AG04450 (cell line): ENCODE data around the gene VILL. TPM values are rescaled to one million over a fixed set of nuclear protein-coding genes. Genes with fewer than 3 reads are reported as not detected.
A peak's percentile ranks its signal among the peaks of the same experiment; 100 is the strongest.

ENCODE experiments used
- CTCF ChIA-PET: fragments of 300-600, 350-600 bp; formaldehyde crosslinking; extraction: SDS; loops from one replicate; lab custom pipeline; 2022; ENCODE audit warnings: antibody characterized with exemption, inconsistent platforms; lab: Charles Lee
- POLR2A ChIA-PET: fragments of 350-600 bp; formaldehyde crosslinking; extraction: SDS; loops from one replicate; lab custom pipeline; 2021; ENCODE audit warnings: antibody characterized with exemption, inconsistent platforms; lab: Yijun Ruan, JAX
- DNase-seq: peaks from one replicate; pipeline ENCODE4 v3.0.0-alpha.2; 2011; ENCODE audit warnings: low read depth, low spot score
- H3K27ac ChIP-seq: one replicate; pipeline ENCODE4 v1.5.1; 2012; ENCODE audit warnings: low read depth, low read length, control low read depth
- H3K27me3 ChIP-seq: one replicate; pipeline ENCODE4 v1.6.0; 2012; ENCODE audit warnings: low read length; ENCODE audit not compliant: control insufficient read depth, insufficient read depth
- H3K4me3 ChIP-seq: 2 replicates; pipeline ENCODE4 v1.5.1; 2011; ENCODE audit warnings: mild to moderate bottlenecking, low read depth, low read length, control low read depth
- H3K9me3 ChIP-seq: 2 replicates; pipeline ENCODE4 v1.5.1; 2012; ENCODE audit warnings: low read length; ENCODE audit not compliant: control insufficient read depth, insufficient read depth
- polyA plus RNA-seq: library from polyadenylated mRNA; depleted of rRNA; stranded (reverse); fragments of >200 nt; gene quantifications from 2 replicates; pipeline ENCODE4 v1.2.3, GENCODE V29; 2011
- TF ChIP-seq, protein P1 (sequence below): IDR thresholded peaks from 2 replicates; pipeline ENCODE4 v1.5.1; 2011; ENCODE audit warnings: low read depth, low read length, control low read depth, inconsistent platforms

VILL gene
- polyA plus RNA-seq, 1 experiment, result 2.6 TPM

DNA sequence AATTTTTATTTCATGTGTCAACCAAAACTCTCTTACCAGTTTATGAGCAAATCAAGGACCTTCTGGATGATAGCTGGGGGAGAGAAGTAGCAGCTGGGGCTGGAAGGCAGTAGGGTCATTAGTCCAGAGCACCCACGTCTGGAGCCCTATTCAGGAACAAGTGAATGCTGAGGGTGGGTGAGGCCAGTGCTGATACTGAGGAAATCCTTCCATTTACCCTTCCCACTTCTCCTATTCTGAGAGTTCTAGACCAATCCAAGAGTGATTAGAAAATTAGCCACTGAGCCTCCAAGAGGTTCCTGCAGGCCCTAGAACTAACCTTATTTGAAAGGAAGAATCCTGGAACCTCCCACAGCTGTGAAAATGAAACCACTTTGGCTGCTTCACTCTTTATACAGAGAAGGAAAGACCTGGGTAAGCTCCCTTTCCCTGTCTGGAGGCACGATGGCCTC lies 46.2 kb upstream of the VILL start:
- ChIA-PET POLR2A (interaction anchor here (2.6 kb wide), 1 partner anchor 8 kb away, joined by 15 read pairs; no protein-coding TSS in a partner anchor), CTCF (interaction anchor here (1.7 to 5.2 kb wide), 2 partner anchors 23 to 30 kb away, joined by 6 to 20 read pairs; no protein-coding TSS in a partner anchor)
- Histone ChIP-seq H3K9me3 (no peaks in the 10 kb centered on the region), H3K4me3 (no peak overlapping the region), H3K27ac (no peak overlapping the region), H3K27me3 (no peaks in the 10 kb centered on the region)
- TF ChIP-seq, protein P1, sequence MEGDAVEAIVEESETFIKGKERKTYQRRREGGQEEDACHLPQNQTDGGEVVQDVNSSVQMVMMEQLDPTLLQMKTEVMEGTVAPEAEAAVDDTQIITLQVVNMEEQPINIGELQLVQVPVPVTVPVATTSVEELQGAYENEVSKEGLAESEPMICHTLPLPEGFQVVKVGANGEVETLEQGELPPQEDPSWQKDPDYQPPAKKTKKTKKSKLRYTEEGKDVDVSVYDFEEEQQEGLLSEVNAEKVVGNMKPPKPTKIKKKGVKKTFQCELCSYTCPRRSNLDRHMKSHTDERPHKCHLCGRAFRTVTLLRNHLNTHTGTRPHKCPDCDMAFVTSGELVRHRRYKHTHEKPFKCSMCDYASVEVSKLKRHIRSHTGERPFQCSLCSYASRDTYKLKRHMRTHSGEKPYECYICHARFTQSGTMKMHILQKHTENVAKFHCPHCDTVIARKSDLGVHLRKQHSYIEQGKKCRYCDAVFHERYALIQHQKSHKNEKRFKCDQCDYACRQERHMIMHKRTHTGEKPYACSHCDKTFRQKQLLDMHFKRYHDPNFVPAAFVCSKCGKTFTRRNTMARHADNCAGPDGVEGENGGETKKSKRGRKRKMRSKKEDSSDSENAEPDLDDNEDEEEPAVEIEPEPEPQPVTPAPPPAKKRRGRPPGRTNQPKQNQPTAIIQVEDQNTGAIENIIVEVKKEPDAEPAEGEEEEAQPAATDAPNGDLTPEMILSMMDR, result no peak
- DNase-seq, result no peak

DNA sequence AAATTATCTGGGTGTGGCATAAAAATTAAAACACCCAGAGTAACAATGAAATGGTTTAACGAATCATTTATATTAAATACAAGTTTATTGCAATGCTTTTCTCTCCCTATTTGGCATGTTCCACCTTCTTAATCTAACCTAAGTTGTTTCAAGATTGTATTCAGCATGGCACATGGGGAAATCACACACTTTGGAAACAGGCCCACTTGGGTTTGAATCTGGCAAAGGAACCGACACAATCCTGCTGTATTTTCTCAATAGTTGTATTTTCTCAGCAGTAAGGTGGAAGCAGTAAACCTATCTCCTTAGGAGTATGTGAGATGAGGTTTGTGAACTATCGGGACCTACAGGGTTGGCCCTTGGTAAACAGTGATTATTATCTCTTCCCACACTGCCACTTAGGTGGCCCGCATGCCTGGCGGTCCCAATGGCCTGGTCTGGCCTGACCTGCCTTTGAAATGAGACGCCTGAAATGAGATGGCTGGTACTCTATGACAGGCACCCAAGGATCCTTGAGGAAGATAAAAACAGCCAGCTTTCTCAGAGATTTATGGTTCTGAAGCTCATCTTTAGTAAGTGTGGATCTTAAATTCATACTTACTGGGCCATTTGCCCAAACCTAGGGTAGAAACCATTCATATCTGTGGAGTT lies 45.3 kb upstream of the VILL start:
- DNase-seq, result no peak
- POLR2A ChIA-PET, result interaction anchor here (1.1 to 2.6 kb wide), 2 partner anchors 9 to 22 kb away, joined by 3 to 15 read pairs; no protein-coding TSS in a partner anchor
- CTCF ChIA-PET, result interaction anchor here (1.5 to 5.2 kb wide), 3 partner anchors 14 to 29 kb away, joined by 3 to 20 read pairs (median 6); no protein-coding TSS in a partner anchor
- H3K9me3 ChIP-seq, result no peaks in the 10 kb centered on the region
- TF ChIP-seq, protein P1, result no peak
- no peak overlapping the region for H3K4me3 ChIP-seq
- H3K27ac ChIP-seq, result no peak overlapping the region
- H3K27me3 ChIP-seq, result no peaks in the 10 kb centered on the region

DNA sequence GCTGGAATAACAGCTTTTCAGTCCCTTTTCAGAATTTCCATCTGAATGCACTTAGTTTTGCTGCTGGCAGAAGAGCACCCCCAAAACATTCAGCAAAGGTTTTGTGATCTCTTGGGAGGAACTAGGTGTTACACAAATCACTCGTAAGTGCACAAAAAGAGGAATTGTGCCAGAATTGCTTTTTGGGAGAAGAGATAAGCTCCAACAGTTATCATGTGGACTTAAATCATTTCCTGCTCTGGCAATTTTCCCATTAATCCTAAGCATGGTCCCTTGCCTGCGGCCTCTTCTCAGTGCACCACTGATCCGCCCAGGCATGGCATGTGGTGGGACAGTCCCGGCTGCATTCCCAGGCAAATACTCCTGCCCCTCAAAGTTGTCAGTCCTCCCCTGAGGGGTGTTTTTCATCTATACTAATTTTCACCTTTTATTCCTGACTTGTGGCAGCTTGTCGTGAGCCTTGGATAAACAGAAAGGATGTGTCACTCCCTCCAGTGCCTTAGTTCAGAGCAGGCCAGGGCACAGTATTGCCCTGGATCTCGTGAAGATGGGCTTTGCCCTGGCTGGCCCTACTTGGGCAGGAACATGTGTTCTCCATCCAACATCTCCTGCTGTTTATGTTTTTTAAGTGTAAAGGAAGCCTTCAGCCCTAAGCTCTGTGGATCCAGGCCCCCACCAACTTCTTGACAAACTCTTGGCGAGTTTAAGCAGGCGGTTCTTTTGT lies 44.6 kb upstream of the VILL start:
- H3K4me3 ChIP-seq, result no peak overlapping the region
- ChIA-PET CTCF (interaction anchor here (1.5 to 5.2 kb wide), 3 partner anchors 14 to 29 kb away, joined by 3 to 20 read pairs (median 6); no protein-coding TSS in a partner anchor), POLR2A (interaction anchor here (0.6 to 2.6 kb wide), 4 partner anchors 10 to 46 kb away, joined by 3 to 15 read pairs (median 4); no protein-coding TSS in a partner anchor)
- H3K9me3 ChIP-seq, result no peaks in the 10 kb centered on the region
- no peak overlapping the region for H3K27ac ChIP-seq
- TF ChIP-seq, protein P1, result no peak
- peak; percentile 33 for DNase-seq
- no peaks in the 10 kb centered on the region for H3K27me3 ChIP-seq

DNA sequence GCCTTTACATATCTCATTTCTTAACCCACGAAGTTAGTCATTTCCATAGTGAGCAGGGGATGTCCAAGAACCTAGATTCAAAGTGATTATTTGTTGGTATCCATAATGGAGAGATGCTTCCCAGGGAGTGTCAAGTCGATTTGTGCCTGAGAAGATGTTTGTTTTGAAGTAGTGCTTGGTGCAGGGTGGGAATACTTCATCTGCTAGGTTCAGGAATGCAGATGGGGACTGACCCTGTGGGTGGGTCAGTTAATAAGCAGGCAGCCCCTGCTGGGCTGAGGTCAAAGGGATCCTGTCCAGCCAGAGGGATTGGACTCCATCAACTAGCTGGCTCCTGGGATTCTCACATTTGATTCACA lies 44.1 kb upstream of the VILL start:
- ChIA-PET CTCF (interaction anchor here (1.5 to 5.2 kb wide), 3 partner anchors 15 to 21 kb away, joined by 3 to 20 read pairs (median 3); no protein-coding TSS in a partner anchor), POLR2A (interaction anchor here (0.6 to 2.6 kb wide), 4 partner anchors 10 to 46 kb away, joined by 3 to 15 read pairs (median 4); no protein-coding TSS in a partner anchor)
- Histone ChIP-seq H3K27me3 (no peaks in the 10 kb centered on the region), H3K27ac (peak overlapping the region; percentile 49), H3K4me3 (no peak overlapping the region), H3K9me3 (no peaks in the 10 kb centered on the region)
- DNase-seq, result no peak
- TF ChIP-seq, protein P1, result no peak
